Measurements from ENCODE around the gene TMEM161B. TPM values are rescaled to one million over a fixed set of nuclear protein-coding genes. Genes with fewer than 3 reads are reported as not detected.

The TMEM161B gene
- total and polyA plus RNA-seq, 2 donors (not counting 3 experiments of a cell fraction or from before 2014, with no cell fraction given) = 5.3 to 11.6 TPM

DNA sequence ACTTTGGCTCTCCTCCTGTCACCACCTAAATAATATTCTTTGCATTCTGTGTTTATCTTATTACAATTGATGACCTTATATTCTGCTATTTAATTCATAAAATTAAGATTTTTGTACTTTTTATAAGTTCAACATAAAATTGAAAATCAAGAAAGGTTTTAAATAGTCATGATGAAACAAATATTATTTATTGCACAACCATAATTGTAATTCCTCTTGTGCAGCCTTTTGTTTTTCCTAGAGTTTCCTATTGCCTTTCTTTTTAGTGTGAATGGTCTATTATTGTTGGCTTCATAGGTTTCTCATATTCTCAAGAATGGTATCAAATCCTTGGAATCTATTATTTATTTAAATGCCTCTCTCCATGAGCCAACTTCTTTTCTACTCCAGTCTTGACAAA is 117.9 kb downstream of the TMEM161B start:
- Histone ChIP-seq H3K79me2 (ENCODE audit: control insufficient read depth, insufficient read depth, low read length) (no peaks in the 10 kb centered on the region), H4K20me1 (replicated peaks; ENCODE audit: control insufficient read depth, extremely low read depth, insufficient read depth, low read length) (no peaks in the 10 kb centered on the region), H3K27ac (ENCODE audit: insufficient read depth, low read depth, low read length) (no peak overlapping the region), H3K4me1 (ENCODE audit: control insufficient read depth, extremely low read depth, insufficient read depth, low read length) (no peaks in the 10 kb centered on the region), H3K36me3 (ENCODE audit: control insufficient read depth in 2 of 2, extremely low read depth in 1 of 2, insufficient read depth in 2 of 2, low read length in 2 of 2) (no peaks in the 10 kb centered on the region), H3K9ac (replicated peaks; ENCODE audit: extremely low read depth, insufficient read depth, low read length) (no peak overlapping the region), H3K9me1 (replicated peaks; ENCODE audit: control insufficient read depth, extremely low read depth, insufficient read depth, low read length) (no peaks in the 10 kb centered on the region), H3K4me2 (ENCODE audit: insufficient read depth, low read length) (no peak overlapping the region), H3K4me3 (replicated peaks in 1 of 3; ENCODE audit: insufficient read depth in 1 of 3, low read depth in 1 of 3, low read length in 3 of 3) (no peak overlapping the region), H3K27me3 (ENCODE audit: control insufficient read depth in 2 of 2, insufficient read depth in 2 of 2, low read length in 2 of 2) (peaks cover 12 to 40% of the 10 kb centered on the region in 2 experiments), H2AFZ (ENCODE audit: low read depth, low read length) (no peak overlapping the region), H3K9me3 (replicated peaks; ENCODE audit: control insufficient read depth, insufficient read depth, low read length) (no peaks in the 10 kb centered on the region)
- BruUV-seq (replicated peaks) = no TSS peak
- no peak for FAIRE-seq
- intact Hi-C loops (cut with micrococcal nuclease) = no loop called here
- ChIA-PET CTCF (interaction anchor here (0.6 to 1.2 kb wide), 2 partner anchors 10 to 369 kb away, joined by 3 to 4 read pairs; no protein-coding TSS in a partner anchor), POLR2A (no interaction called here)
- DNase-seq (ENCODE audit: low read depth, low spot score) = no peak
- dilution Hi-C loops (cut with MboI; ENCODE audit: extremely low pct_ligation_motif_present, low sequenced_read_pairs) = no loop called here
- TF ChIP-seq, protein P1, sequence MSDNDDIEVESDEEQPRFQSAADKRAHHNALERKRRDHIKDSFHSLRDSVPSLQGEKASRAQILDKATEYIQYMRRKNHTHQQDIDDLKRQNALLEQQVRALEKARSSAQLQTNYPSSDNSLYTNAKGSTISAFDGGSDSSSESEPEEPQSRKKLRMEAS (IDR thresholded peaks at IDR 0.05; ENCODE audit: insufficient read depth, insufficient read length) = no peak
- TF ChIP-seq FOS (IDR thresholded peaks at IDR 0.05; ENCODE audit: borderline replicate concordance, insufficient read depth, low read length) (no peak), MYC (IDR thresholded peaks at IDR 0.05; ENCODE audit: low read depth, low read length) (no peak), POLR2A (IDR thresholded peaks at IDR 0.05; ENCODE audit: low read depth, low read length) (no peak), GATA2 (IDR thresholded peaks at IDR 0.05; ENCODE audit: insufficient read depth, insufficient read length, low read depth, low read length) (no peak), EZH2 (IDR thresholded peaks at IDR 0.05; ENCODE audit: borderline replicate concordance, low read depth, low read length, severe bottlenecking) (no peak), JUN (IDR thresholded peaks at IDR 0.05; ENCODE audit: borderline replicate concordance, insufficient read depth, insufficient read length, low read depth) (no peak), POLR2AphosphoS5 (IDR thresholded peaks at IDR 0.05; ENCODE audit: insufficient read depth, low read depth, low read length) (no peak)
- TF ChIP-seq, protein P2, sequence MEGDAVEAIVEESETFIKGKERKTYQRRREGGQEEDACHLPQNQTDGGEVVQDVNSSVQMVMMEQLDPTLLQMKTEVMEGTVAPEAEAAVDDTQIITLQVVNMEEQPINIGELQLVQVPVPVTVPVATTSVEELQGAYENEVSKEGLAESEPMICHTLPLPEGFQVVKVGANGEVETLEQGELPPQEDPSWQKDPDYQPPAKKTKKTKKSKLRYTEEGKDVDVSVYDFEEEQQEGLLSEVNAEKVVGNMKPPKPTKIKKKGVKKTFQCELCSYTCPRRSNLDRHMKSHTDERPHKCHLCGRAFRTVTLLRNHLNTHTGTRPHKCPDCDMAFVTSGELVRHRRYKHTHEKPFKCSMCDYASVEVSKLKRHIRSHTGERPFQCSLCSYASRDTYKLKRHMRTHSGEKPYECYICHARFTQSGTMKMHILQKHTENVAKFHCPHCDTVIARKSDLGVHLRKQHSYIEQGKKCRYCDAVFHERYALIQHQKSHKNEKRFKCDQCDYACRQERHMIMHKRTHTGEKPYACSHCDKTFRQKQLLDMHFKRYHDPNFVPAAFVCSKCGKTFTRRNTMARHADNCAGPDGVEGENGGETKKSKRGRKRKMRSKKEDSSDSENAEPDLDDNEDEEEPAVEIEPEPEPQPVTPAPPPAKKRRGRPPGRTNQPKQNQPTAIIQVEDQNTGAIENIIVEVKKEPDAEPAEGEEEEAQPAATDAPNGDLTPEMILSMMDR (IDR thresholded peaks at IDR 0.05; ENCODE audit: extremely low read depth in 1 of 2, insufficient read depth in 1 of 2, low read depth in 1 of 2, low read length in 2 of 2) = no peak

All from endothelial cell of umbilical vein (primary cell).